SKM-1 treated with dmso at 0.1 percent for 144 hours (cell line): Measurements from ENCODE around the gene SULT1C2.
"Not testable (repeated sequence)": the region's sequence is repeated elsewhere in the genome, so short reads cannot be mapped to it uniquely, and the experiment has no call there.

Experiments used
- DNase-seq: peaks from one replicate; lab custom pipeline; 2025; ENCODE audit not compliant: unreplicated experiment; lab: John Stamatoyannopoulos, UW

Gene SULT1C2

DNA sequence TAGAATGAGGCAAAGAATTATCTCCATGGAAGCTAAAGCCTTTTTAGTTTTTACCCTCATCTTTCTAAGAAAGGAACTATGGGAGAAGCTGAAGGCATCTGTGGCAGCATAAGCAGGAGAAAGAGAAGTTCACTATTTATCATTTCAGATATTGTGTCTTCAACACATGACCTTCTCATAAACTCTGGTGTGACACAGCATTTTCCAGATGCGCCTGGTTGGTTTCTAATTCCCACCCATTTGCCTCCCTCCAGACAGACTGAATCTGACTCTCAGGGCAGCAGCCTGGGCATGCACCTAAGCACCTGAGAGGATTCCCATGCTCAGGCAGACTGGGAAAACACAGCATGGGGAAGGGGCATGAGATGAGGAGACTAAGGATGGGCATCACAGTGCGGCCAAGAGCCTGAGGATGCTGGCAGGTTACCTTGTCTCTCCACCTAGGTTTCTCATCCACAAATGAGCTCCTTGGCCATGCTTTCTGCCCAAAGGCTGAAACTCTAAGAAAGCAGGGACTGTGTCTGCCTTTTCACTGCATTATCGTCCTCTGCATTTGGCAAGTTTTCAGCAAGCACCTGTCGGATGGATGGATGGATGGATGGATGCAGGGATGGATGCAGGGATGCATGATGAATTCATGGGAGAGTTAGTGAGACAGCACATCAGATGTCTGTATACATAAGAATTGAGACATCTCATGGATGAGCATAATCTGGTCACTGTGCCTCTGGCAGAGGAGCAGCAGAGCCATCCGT, 60.3 kb downstream of the SULT1C2 start:
- DNase-seq = no peak

GRCh38 chr2:108349571-108349928, 60.9 kb downstream of the SULT1C2 start:
- no peak for DNase-seq

GRCh38 chr2:108351889-108352288, 63.2 kb downstream of the SULT1C2 start:
- no peak for DNase-seq

GRCh38 chr2:108354136-108354535, 65.4 kb downstream of the SULT1C2 start:
- DNase-seq = peak; percentile 26

DNA sequence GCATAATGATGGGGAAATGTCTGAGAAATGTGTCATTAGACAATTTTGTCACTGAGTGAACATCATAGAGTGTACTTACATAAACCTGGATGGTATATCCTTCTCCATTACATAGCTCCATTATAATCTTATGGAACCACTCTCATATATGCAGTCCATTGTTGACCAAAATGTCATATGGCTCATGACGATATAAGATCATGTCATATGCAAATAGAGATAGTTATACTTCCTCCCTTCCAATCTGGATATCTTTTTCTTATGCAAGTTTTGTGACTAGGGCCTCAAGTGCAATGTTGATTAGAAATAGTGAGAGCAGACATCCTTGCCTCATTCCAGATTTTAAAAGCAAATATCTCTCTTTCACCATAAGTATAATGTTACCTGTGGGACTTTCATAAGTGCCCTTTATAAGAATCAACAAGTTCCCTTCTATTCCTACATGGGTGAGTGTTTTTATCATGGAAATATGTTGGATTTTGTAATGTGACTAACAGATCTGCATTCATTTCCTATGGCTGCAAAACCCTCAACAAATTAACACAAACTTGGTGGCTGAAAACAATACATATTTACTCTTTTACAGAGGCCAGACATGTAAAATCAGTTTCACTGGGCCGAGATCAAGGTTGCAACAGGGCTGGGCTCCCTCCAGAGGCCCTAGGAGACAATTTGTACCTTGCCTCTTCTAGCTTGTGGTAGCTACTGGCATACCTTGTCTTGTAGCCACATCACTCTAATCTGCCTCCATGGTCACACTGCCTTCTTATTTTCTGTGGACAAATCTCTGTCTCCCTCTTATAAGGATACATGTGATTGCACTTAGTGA, 67.4 kb downstream of the SULT1C2 start:
- no peak for DNase-seq

DNA sequence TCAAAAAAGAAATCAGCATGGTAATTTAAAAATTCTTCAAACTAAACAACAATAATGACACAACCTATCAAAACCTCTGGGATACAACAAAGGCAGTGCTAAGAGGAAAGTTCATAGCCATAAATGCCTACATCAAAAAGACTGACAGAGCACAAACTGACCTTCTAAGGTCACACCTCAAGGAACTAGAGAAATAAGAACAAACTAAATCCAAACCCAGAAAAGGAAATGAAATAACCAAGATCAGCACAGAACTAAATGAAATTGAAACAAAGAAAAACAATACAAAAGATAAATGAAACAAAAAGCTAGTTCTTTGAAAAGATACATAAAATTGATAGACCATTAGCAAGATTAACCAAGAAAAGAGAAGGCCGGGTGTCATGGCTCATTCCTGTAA, 70.6 kb downstream of the SULT1C2 start:
- DNase-seq = not testable (repeated sequence)
